ENCODE results near the gene ESYT2.

- TF ChIP-seq CTCF (IDR thresholded peaks at IDR 0.05; ENCODE audit: insufficient read depth, low read depth, low read length) = no peak
- TF ChIP-seq EZH2 (IDR thresholded peaks at IDR 0.05; ENCODE audit: insufficient read depth, low read length) = no peak
Observed at GRCh38 chr7:158798741-158799140, 30.6 kb downstream of the ESYT2 start.

All from astrocyte (in vitro differentiated cells and primary cell).